ENCODE data around the gene PACSIN1.

DNA sequence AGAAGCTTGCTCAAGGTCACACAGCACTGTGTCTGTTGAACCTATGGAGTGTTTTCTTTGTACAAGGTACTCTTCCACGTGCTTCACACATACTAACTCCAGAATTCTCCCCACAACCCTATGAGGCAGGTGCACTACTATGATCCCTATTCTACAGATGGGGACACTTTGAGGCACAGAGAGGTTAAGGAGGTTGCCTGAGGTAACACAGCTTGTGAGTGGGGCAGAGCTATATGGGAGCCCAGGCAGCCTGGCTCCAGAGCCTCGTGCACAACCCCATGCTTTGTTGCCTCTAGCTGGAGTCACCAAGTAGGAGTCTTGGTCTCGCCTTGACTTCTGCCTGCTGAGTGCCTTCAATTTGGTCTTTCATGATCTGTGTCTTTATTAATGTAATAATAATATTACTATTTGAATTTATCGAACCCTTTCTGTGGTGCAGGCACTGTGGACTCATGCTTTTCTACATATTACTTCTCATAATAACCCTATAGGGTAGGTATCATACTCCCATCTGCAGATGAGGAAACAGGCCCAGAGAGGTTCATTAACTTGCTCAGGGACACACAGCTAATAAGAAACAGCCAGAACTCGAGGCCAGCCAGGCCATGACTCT is 103.6 kb downstream of the PACSIN1 start:
- TF ChIP-seq, protein P1, sequence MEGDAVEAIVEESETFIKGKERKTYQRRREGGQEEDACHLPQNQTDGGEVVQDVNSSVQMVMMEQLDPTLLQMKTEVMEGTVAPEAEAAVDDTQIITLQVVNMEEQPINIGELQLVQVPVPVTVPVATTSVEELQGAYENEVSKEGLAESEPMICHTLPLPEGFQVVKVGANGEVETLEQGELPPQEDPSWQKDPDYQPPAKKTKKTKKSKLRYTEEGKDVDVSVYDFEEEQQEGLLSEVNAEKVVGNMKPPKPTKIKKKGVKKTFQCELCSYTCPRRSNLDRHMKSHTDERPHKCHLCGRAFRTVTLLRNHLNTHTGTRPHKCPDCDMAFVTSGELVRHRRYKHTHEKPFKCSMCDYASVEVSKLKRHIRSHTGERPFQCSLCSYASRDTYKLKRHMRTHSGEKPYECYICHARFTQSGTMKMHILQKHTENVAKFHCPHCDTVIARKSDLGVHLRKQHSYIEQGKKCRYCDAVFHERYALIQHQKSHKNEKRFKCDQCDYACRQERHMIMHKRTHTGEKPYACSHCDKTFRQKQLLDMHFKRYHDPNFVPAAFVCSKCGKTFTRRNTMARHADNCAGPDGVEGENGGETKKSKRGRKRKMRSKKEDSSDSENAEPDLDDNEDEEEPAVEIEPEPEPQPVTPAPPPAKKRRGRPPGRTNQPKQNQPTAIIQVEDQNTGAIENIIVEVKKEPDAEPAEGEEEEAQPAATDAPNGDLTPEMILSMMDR (IDR thresholded peaks at IDR 0.05) = no peak
- no peak for TF ChIP-seq POLR2A (IDR thresholded peaks at IDR 0.05)
